Liver (tissue), 9 donors: ENCODE measurements around the gene KDM2B. TPM values are rescaled to one million over a fixed set of nuclear protein-coding genes. Genes with fewer than 3 reads are reported as not detected.

ENCODE experiments used
- DNase-seq: peaks from one replicate; pipeline ENCODE4 v3.0.0-alpha.2; 2017; ENCODE audit warnings: low spot score
- H3K27ac ChIP-seq, 2 donors: one replicate each; pipeline ENCODE4 v1.7.0; 2013; ENCODE audit warnings: inconsistent platforms in 2 of 2, low read length in 2 of 2, control low read depth in 1 of 2, low read depth in 1 of 2, mild to moderate bottlenecking in 1 of 2
- H3K27me3 ChIP-seq, 4 donors: one replicate each; pipeline versions ENCODE4 v1.6.1 to v1.7.0; 2013; ENCODE audit warnings: low read length in 3 of 4, inconsistent platforms in 1 of 4, mild to moderate bottlenecking in 1 of 4, moderate library complexity in 1 of 4; ENCODE audit not compliant: control insufficient read depth in 4 of 4, insufficient read depth in 4 of 4
- H3K36me3 ChIP-seq, 4 donors: one replicate each; pipeline versions ENCODE4 v1.6.1 to v1.7.0; 2013; ENCODE audit warnings: low read length in 3 of 4, mild to moderate bottlenecking in 3 of 4, low read depth in 1 of 4, moderate library complexity in 1 of 4; ENCODE audit not compliant: control insufficient read depth in 4 of 4, insufficient read depth in 3 of 4
- H3K4me1 ChIP-seq, 4 donors: one replicate each; pipeline versions ENCODE4 v1.6.1 to v1.7.0; 2013; ENCODE audit warnings: low read length in 3 of 4, mild to moderate bottlenecking in 3 of 4, moderate library complexity in 1 of 4; ENCODE audit not compliant: control insufficient read depth in 4 of 4, insufficient read depth in 4 of 4
- H3K4me3 ChIP-seq, 3 donors: one replicate each; pipeline versions ENCODE4 v1.6.1 to v1.7.0; 2013; ENCODE audit warnings: low read length in 3 of 3, control low read depth in 1 of 3, low read depth in 1 of 3, mild to moderate bottlenecking in 1 of 3
- H3K9ac ChIP-seq, 2 donors: one replicate each; pipeline ENCODE4 v1.7.0; 2013; ENCODE audit warnings: low read length in 2 of 2, mild to moderate bottlenecking in 2 of 2, moderate library complexity in 2 of 2, control low read depth in 1 of 2, low read depth in 1 of 2
- H3K9me3 ChIP-seq, 4 donors: one replicate each; pipeline versions ENCODE4 v1.6.1 to v1.7.0; 2013; ENCODE audit warnings: low read length in 3 of 4; ENCODE audit not compliant: control insufficient read depth in 4 of 4
- EGR1 ChIP-seq, 2 donors: IDR thresholded peaks; 2 replicates each; pipeline ENCODE4 v1.6.1; 2016 to 2018; ENCODE audit warnings: antibody characterized with exemption in 2 of 2, low read depth in 2 of 2
- FOXA1 ChIP-seq: IDR thresholded peaks from 2 replicates; pipeline ENCODE4 v1.6.1; 2016; ENCODE audit warnings: antibody characterized with exemption
- FOXA2 ChIP-seq: IDR thresholded peaks from 2 replicates; pipeline ENCODE4 v1.6.1; 2016; ENCODE audit warnings: antibody characterized with exemption
- GABPA ChIP-seq, 2 donors: IDR thresholded peaks in 1 of 2; conservative IDR thresholded peaks in 1 of 2; 2 replicates each; pipeline ENCODE4 v1.6.1; 2016; ENCODE audit warnings: antibody characterized with exemption in 2 of 2, mild to moderate bottlenecking in 1 of 2, moderate library complexity in 1 of 2
- HNF4A ChIP-seq, 2 donors: conservative IDR thresholded peaks; 2 replicates each; pipeline ENCODE4 v1.6.1; 2016; ENCODE audit warnings: antibody characterized with exemption in 2 of 2, mild to moderate bottlenecking in 2 of 2
- HNF4G ChIP-seq: IDR thresholded peaks from 2 replicates; pipeline ENCODE4 v1.6.1; 2016; ENCODE audit warnings: antibody characterized with exemption
- JUND ChIP-seq, 2 donors: IDR thresholded peaks; 2 replicates each; pipeline ENCODE4 v1.6.1; 2016; ENCODE audit warnings: antibody characterized with exemption in 2 of 2
- NR2F2 ChIP-seq: IDR thresholded peaks from 2 replicates; pipeline ENCODE4 v1.6.1; 2016; ENCODE audit warnings: antibody characterized with exemption
- RAD21 ChIP-seq, 2 donors: IDR thresholded peaks; 2 replicates each; pipeline ENCODE4 v1.6.1; 2016; ENCODE audit warnings: antibody characterized with exemption in 2 of 2, mild to moderate bottlenecking in 2 of 2
- RXRA ChIP-seq, 2 donors: IDR thresholded peaks; 2 replicates each; pipeline ENCODE4 v1.6.1; 2017 to 2018; ENCODE audit warnings: antibody characterized with exemption in 2 of 2, mild to moderate bottlenecking in 1 of 2
- SP1 ChIP-seq: IDR thresholded peaks from 2 replicates; pipeline ENCODE4 v1.6.1; 2018; ENCODE audit warnings: antibody characterized with exemption, mild to moderate bottlenecking
- TAF1 ChIP-seq: conservative IDR thresholded peaks from 2 replicates; pipeline ENCODE4 v1.6.1; 2016; ENCODE audit warnings: antibody characterized with exemption, mild to moderate bottlenecking
- YY1 ChIP-seq: IDR thresholded peaks from 2 replicates; pipeline ENCODE4 v1.6.1; 2016; ENCODE audit warnings: antibody characterized with exemption, mild to moderate bottlenecking
- WGBS: extraction: QIAGEN DNeasy Blood & Tissue Kit; methylation state at CpG from one replicate; pipeline ENCODE4 v1.1.7; 2013; 5-methylcytosine and 5-hydroxymethylcytosine counted together
- polyA plus RNA-seq, 2 donors: library from polyadenylated mRNA; stranded (reverse) in 1 of 2; unstranded in 1 of 2; fragments of 200-250 nt in 1 of 2; fragments of >200 nt in 1 of 2; fragmentation: Nextera tagmentation in 1 of 2; extraction: Ambion mirVana in 1 of 2; gene quantifications; one replicate each; pipeline versions ENCODE4 v1.2.1 to v1.2.3, GENCODE V29; 2013 to 2015
- total RNA-seq, 2 donors: library from RNA; depleted of rRNA; stranded (reverse); fragments of >200 nt; gene quantifications; one replicate each; pipeline ENCODE4 v1.2.3, GENCODE V29; 2014
- TF ChIP-seq, protein P1 (sequence below): IDR thresholded peaks from 2 replicates; pipeline ENCODE4 v1.6.1; 2016; ENCODE audit warnings: antibody characterized with exemption
- TF ChIP-seq, protein P2 (sequence below): IDR thresholded peaks from 2 replicates; pipeline ENCODE4 v1.6.1; 2016; ENCODE audit warnings: antibody characterized with exemption
- TF ChIP-seq, protein P3 (sequence below): IDR thresholded peaks from 2 replicates; pipeline ENCODE4 v1.6.1; 2016; ENCODE audit warnings: antibody characterized with exemption
- TF ChIP-seq, protein P4 (sequence below): IDR thresholded peaks from 2 replicates; pipeline ENCODE4 v1.6.1; 2016; ENCODE audit warnings: antibody characterized with exemption, mild to moderate bottlenecking
- TF ChIP-seq, protein P5 (sequence below): fragments of 150-350 bp; IDR thresholded peaks from 2 replicates; pipeline ENCODE4 v1.5.1; 2017; ENCODE audit warnings: improper control_type of control experiment, low read depth, low read length; ENCODE audit not compliant: missing input control
- donor health status: healthy.
- donor health status: healthy.
- donor health status: healthy.
- donor health status: healthy.
- donor health status: healthy.

Gene KDM2B
- total and polyA plus RNA-seq, 4 donors = 7.0 to 34.2 (median 10.6) TPM

DNA sequence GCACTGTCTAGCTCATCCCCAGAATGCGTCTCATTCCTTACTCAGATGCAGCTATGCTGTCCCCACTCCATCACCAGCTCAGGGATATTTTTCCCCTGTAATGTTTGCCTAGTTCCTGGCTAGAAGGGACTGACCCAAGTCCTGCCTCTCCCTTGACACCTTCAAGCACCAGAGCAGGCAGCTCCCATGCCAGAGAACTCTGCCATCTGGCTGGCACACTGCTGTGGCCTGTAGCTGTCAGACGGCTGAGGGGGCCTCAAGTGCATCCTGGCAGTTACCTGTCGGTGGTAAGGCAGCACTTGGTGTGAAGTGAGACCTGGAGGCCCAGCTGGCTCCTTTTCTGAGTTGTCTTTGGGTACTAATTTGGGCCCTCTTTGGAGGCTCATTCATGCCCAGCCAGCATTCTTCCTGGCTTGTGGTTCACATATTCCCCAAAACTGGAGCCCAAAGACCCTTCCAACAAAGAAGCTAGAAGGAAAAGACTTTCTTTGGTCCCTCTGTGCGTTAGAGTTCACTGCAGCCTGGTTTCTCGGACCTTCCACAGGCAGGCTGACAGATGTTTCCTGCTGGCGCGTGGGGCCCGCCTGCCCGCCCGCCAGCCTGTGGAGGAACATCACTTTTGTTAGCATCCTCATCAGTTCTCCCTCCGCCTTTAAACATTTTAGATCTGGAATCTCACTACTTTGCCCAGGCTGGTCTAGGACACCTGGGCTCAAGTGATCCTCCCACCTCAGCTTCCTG lies 147.9 kb downstream of the KDM2B start:
- no peak for DNase-seq
- Histone ChIP-seq H3K4me1 (no peaks in the 10 kb centered on the region), H3K36me3 (peaks cover 9 to 60% (median 49%) of the 10 kb centered on the region in 4 donors), H3K4me3 (no peak overlapping the region), H3K27ac (no peak overlapping the region), H3K27me3 (no peaks in the 10 kb centered on the region), H3K9ac (no peak overlapping the region), H3K9me3 (no peaks in the 10 kb centered on the region)
- WGBS = 88% methylated on average over 11 of the region's 11 CpGs
- no peak for TF ChIP-seq JUND (IDR thresholded peaks at IDR 0.05)
- TF ChIP-seq HNF4G = no peak
- TF ChIP-seq, protein P1, sequence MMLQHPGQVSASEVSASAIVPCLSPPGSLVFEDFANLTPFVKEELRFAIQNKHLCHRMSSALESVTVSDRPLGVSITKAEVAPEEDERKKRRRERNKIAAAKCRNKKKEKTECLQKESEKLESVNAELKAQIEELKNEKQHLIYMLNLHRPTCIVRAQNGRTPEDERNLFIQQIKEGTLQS = no peak
- no peak for TF ChIP-seq EGR1 (IDR thresholded peaks at IDR 0.05; ENCODE audit: low read depth in 2 of 2)
- no peak for TF ChIP-seq FOXA2
- TF ChIP-seq, protein P2, sequence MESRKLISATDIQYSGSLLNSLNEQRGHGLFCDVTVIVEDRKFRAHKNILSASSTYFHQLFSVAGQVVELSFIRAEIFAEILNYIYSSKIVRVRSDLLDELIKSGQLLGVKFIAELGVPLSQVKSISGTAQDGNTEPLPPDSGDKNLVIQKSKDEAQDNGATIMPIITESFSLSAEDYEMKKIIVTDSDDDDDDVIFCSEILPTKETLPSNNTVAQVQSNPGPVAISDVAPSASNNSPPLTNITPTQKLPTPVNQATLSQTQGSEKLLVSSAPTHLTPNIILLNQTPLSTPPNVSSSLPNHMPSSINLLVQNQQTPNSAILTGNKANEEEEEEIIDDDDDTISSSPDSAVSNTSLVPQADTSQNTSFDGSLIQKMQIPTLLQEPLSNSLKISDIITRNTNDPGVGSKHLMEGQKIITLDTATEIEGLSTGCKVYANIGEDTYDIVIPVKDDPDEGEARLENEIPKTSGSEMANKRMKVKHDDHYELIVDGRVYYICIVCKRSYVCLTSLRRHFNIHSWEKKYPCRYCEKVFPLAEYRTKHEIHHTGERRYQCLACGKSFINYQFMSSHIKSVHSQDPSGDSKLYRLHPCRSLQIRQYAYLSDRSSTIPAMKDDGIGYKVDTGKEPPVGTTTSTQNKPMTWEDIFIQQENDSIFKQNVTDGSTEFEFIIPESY = no peak
- TF ChIP-seq, protein P3, sequence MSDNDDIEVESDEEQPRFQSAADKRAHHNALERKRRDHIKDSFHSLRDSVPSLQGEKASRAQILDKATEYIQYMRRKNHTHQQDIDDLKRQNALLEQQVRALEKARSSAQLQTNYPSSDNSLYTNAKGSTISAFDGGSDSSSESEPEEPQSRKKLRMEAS = no peak
- TF ChIP-seq TAF1 = no peak
- no peak for TF ChIP-seq GABPA (IDR thresholded peaks at IDR 0.05 in 1 of 2, conservative IDR thresholded peaks at IDR 0.05 in 1 of 2)
- no peak for TF ChIP-seq YY1
- no peak for TF ChIP-seq RXRA (IDR thresholded peaks at IDR 0.05)
- TF ChIP-seq, protein P4, sequence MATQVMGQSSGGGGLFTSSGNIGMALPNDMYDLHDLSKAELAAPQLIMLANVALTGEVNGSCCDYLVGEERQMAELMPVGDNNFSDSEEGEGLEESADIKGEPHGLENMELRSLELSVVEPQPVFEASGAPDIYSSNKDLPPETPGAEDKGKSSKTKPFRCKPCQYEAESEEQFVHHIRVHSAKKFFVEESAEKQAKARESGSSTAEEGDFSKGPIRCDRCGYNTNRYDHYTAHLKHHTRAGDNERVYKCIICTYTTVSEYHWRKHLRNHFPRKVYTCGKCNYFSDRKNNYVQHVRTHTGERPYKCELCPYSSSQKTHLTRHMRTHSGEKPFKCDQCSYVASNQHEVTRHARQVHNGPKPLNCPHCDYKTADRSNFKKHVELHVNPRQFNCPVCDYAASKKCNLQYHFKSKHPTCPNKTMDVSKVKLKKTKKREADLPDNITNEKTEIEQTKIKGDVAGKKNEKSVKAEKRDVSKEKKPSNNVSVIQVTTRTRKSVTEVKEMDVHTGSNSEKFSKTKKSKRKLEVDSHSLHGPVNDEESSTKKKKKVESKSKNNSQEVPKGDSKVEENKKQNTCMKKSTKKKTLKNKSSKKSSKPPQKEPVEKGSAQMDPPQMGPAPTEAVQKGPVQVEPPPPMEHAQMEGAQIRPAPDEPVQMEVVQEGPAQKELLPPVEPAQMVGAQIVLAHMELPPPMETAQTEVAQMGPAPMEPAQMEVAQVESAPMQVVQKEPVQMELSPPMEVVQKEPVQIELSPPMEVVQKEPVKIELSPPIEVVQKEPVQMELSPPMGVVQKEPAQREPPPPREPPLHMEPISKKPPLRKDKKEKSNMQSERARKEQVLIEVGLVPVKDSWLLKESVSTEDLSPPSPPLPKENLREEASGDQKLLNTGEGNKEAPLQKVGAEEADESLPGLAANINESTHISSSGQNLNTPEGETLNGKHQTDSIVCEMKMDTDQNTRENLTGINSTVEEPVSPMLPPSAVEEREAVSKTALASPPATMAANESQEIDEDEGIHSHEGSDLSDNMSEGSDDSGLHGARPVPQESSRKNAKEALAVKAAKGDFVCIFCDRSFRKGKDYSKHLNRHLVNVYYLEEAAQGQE = no peak
- TF ChIP-seq RAD21 (IDR thresholded peaks at IDR 0.05) = no peak
- no peak for TF ChIP-seq FOXA1
- TF ChIP-seq, protein P5, sequence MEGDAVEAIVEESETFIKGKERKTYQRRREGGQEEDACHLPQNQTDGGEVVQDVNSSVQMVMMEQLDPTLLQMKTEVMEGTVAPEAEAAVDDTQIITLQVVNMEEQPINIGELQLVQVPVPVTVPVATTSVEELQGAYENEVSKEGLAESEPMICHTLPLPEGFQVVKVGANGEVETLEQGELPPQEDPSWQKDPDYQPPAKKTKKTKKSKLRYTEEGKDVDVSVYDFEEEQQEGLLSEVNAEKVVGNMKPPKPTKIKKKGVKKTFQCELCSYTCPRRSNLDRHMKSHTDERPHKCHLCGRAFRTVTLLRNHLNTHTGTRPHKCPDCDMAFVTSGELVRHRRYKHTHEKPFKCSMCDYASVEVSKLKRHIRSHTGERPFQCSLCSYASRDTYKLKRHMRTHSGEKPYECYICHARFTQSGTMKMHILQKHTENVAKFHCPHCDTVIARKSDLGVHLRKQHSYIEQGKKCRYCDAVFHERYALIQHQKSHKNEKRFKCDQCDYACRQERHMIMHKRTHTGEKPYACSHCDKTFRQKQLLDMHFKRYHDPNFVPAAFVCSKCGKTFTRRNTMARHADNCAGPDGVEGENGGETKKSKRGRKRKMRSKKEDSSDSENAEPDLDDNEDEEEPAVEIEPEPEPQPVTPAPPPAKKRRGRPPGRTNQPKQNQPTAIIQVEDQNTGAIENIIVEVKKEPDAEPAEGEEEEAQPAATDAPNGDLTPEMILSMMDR = no peak
- no peak for TF ChIP-seq SP1
- no peak for TF ChIP-seq HNF4A (conservative IDR thresholded peaks at IDR 0.05)
- no peak for TF ChIP-seq NR2F2
